Right lobe of liver (tissue), 6 donors: ENCODE data around the gene CDH4. TPM values are rescaled to one million over a fixed set of nuclear protein-coding genes. Genes with fewer than 3 reads are reported as not detected.
A peak's percentile ranks its signal among the peaks of the same experiment; 100 is the strongest.

Experiments used
- ATAC-seq, 4 donors: fragments of 200-7000 bp; cut with Tn5 transposase; one replicate each; pipeline ENCODE4 v1.9.1; 2020; ENCODE audit warnings: mild to moderate bottlenecking in 4 of 4, moderate library complexity in 4 of 4
- DNase-seq, 3 donors: peaks; one replicate each; pipeline ENCODE4 v3.0.0-alpha.2; 2020
- H3K27ac ChIP-seq, 3 donors: fragments of 200-600 bp; one replicate each; pipeline ENCODE4 v1.8.0; 2022
- H3K27me3 ChIP-seq, 2 donors: fragments of 200-600 bp; one replicate each; pipeline ENCODE4 v1.8.0; 2022
- H3K36me3 ChIP-seq, 4 donors: fragments of 200-600 bp; sonication (generic) in 1 of 4; one replicate each; pipeline versions ENCODE4 v1.5.1 to v1.8.0; 2017 to 2022; ENCODE audit warnings: control low read depth in 1 of 4
- H3K4me1 ChIP-seq, 4 donors: fragments of 200-600 bp; sonication (generic) in 1 of 4; one replicate each; pipeline versions ENCODE4 v1.5.1 to v1.8.0; 2017 to 2022; ENCODE audit warnings: control low read depth in 1 of 4
- H3K4me3 ChIP-seq, 3 donors: fragments of 200-600 bp; one replicate each; pipeline ENCODE4 v1.8.0; 2022
- H3K9me3 ChIP-seq, 4 donors: fragments of 200-600 bp; sonication (generic) in 1 of 4; one replicate each; pipeline versions ENCODE4 v1.5.1 to v1.8.0; 2017 to 2022; ENCODE audit warnings: control low read depth in 1 of 4
- CTCF ChIP-seq, 4 donors: fragments of 200-600 bp in 3 of 4; fragments of 450-650 bp in 1 of 4; IDR thresholded peaks; one replicate each; pipeline versions ENCODE4 v1.5.1 to v1.8.0; 2016 to 2022; ENCODE audit warnings: antibody characterized with exemption in 4 of 4, mild to moderate bottlenecking in 2 of 4
- POLR2A ChIP-seq: fragments of 450-650 bp; IDR thresholded peaks from one replicate; pipeline ENCODE4 v1.6.1; 2017; ENCODE audit warnings: antibody characterized with exemption, mild to moderate bottlenecking
- WGBS: methylation state at CpG from one replicate; pipeline ENCODE4 v1.1.6; 2018; ENCODE audit warnings: low coverage, low lambda C conversion rate; ENCODE audit not compliant: insufficient coverage; ENCODE audit errors: missing lambda C conversion rate; 5-methylcytosine and 5-hydroxymethylcytosine counted together
- intact Hi-C, 2 donors: fragments of 100-400 bp; cut with DNase I; formaldehyde crosslinking; loops; one replicate each; pipeline versions ENCODE4 v1.11.2 to v1.14.1; 2022
- total RNA-seq, 6 experiments: library from RNA; depleted of rRNA in 2 of 6; stranded (reverse); fragments of >200 nt in 2 of 6; fragmentation: NEBNext Ultra II Directional in 3 of 6; extraction: Animal tissue kit (Norgen Biotek cat#: 25700) in 3 of 6; gene quantifications; one replicate each; pipeline versions ENCODE4 v1.1.0 to v1.2.4, GENCODE V29; 2016 to 2023
- donor health status: DM: no; HTN: yes; CAD: no.
- donor health status: DM: no; HTN: no; CAD: no.
- donor health status: DM: no; HTN: no; CAD: no.
- donor health status: DM: no; HTN: yes; CAD: no.
- donor health status: DM: no; HTN: yes; CAD: no.

CDH4 gene
- total RNA-seq, 6 experiments from 2014 or later, result 0.02 to 0.14 (median 0.09) TPM; not detected in 3

GRCh38 chr20:61927826-61928541, 675.9 kb downstream of the CDH4 start:
- TF ChIP-seq CTCF (IDR thresholded peaks at IDR 0.05), result no peak
- TF ChIP-seq POLR2A, result no peak
- DNase-seq, result peak in 1 of 3 donors; percentile 52

GRCh38 chr20:61929561-61929960, 677.5 kb downstream of the CDH4 start:
- TF ChIP-seq POLR2A (no peak), CTCF (IDR thresholded peaks at IDR 0.05) (no peak)
- ATAC-seq (no peak), DNase-seq (peak in 1 of 3 donors; percentile 27)
- no peaks in the 10 kb centered on the region for H3K36me3 ChIP-seq
- H3K4me3 ChIP-seq, result no peak overlapping the region
- intact Hi-C loops, result no loop called here
- H3K27me3 ChIP-seq, result no peaks in the 10 kb centered on the region
- whole genome bisulfite sequencing, result 50% methylated on average over 1 of the region's 12 CpGs
- no peak overlapping the region for H3K27ac ChIP-seq
- no peaks in the 10 kb centered on the region for H3K9me3 ChIP-seq
- H3K4me1 ChIP-seq, result no peaks in the 10 kb centered on the region

More at GRCh38 chr20:61927826-61928541, 675.9 kb downstream of the CDH4 start:
- ATAC-seq, result no peak
- 74% methylated on average over 6 of the region's 43 CpGs for WGBS
- no peak overlapping the region for H3K27ac ChIP-seq
- no peaks in the 10 kb centered on the region for H3K27me3 ChIP-seq
- no peaks in the 10 kb centered on the region for H3K9me3 ChIP-seq
- no peak overlapping the region for H3K4me3 ChIP-seq
- H3K36me3 ChIP-seq, result no peaks in the 10 kb centered on the region
- no peaks in the 10 kb centered on the region for H3K4me1 ChIP-seq
- intact Hi-C loops, result no loop called here

- H3K36me3 ChIP-seq, result no peaks in the 10 kb centered on the region
- H3K27me3 ChIP-seq, result no peaks in the 10 kb centered on the region
- no peak for ATAC-seq
- H3K4me3 ChIP-seq, result no peak overlapping the region
- no peak overlapping the region for H3K27ac ChIP-seq
- intact Hi-C loops, result no loop called here
- WGBS, result 80% methylated on average over 1 of the region's 12 CpGs
- no peaks in the 10 kb centered on the region for H3K9me3 ChIP-seq
- no peak for TF ChIP-seq POLR2A
- TF ChIP-seq CTCF (IDR thresholded peaks at IDR 0.05), result no peak
- H3K4me1 ChIP-seq, result no peaks in the 10 kb centered on the region
- peak in 2 of 3 donors; percentile 30 to 46 for DNase-seq
Observed at GRCh38 chr20:61929971-61930666, 678.1 kb downstream of the CDH4 start.

- Histone ChIP-seq H3K4me3 (no peak overlapping the region), H3K36me3 (no peaks in the 10 kb centered on the region), H3K4me1 (no peaks in the 10 kb centered on the region), H3K9me3 (no peaks in the 10 kb centered on the region), H3K27ac (no peak overlapping the region), H3K27me3 (no peaks in the 10 kb centered on the region)
- no peak for TF ChIP-seq POLR2A
- TF ChIP-seq CTCF (IDR thresholded peaks at IDR 0.05), result no peak
- intact Hi-C loops, result no loop called here
- DNase-seq, result peak in 2 of 3 donors; percentile 35 to 48
- 91% methylated on average over 11 of the region's 28 CpGs for WGBS
- no peak for ATAC-seq
Observed at GRCh38 chr20:61930776-61931475, 678.9 kb downstream of the CDH4 start.
